H1 (cell line): Measurements from ENCODE around the gene CMTM2.

Experiments used
- ATF3 ChIP-seq: IDR thresholded peaks from 2 replicates; pipeline ENCODE4 v1.6.1; 2011; ENCODE audit warnings: low read depth, mild to moderate bottlenecking, low read length; ENCODE audit not compliant: insufficient read depth
- CHD2 ChIP-seq: IDR thresholded peaks from 2 replicates; pipeline ENCODE4 v1.6.1; 2012; ENCODE audit warnings: low read length, improper control_type of control experiment
- CTCF ChIP-seq, 3 experiments: IDR thresholded peaks; 1 replicate in 2 of 3; 2 replicates in 1 of 3; pipeline versions ENCODE4 v1.5.1 to v1.6.1; 2011; ENCODE audit warnings: low read length in 3 of 3, mild to moderate bottlenecking in 3 of 3, inconsistent platforms in 2 of 3, low read depth in 1 of 3, moderate library complexity in 1 of 3; ENCODE audit not compliant: insufficient read depth in 1 of 3; ENCODE audit errors: control extremely low read depth in 1 of 3
- FOSL1 ChIP-seq: IDR thresholded peaks from 2 replicates; pipeline ENCODE4 v1.6.1; 2011; ENCODE audit warnings: mild to moderate bottlenecking, low read depth, low read length, moderate library complexity; ENCODE audit not compliant: insufficient read depth
- GABPA ChIP-seq: IDR thresholded peaks from 2 replicates; pipeline ENCODE4 v1.6.1; 2011; ENCODE audit warnings: mild to moderate bottlenecking, low read length, moderate library complexity, borderline replicate concordance; ENCODE audit not compliant: insufficient read depth
- JUND ChIP-seq: IDR thresholded peaks from 2 replicates; pipeline ENCODE4 v1.6.1; 2011; ENCODE audit warnings: mild to moderate bottlenecking, improper control_type of control experiment, low read length
- POLR2AphosphoS5 ChIP-seq: IDR thresholded peaks from 2 replicates; pipeline ENCODE4 v1.6.1; 2011; ENCODE audit warnings: low read depth, low read length
- RAD21 ChIP-seq, 2 experiments: IDR thresholded peaks in 1 of 2; conservative IDR thresholded peaks in 1 of 2; 2 replicates each; pipeline ENCODE4 v1.6.1; 2011; ENCODE audit warnings: low read depth in 2 of 2, low read length in 2 of 2, improper control_type of control experiment in 1 of 2, inconsistent platforms in 1 of 2, mild to moderate bottlenecking in 1 of 2, moderate library complexity in 1 of 2
- RFX5 ChIP-seq: IDR thresholded peaks from 2 replicates; pipeline ENCODE4 v1.6.1; 2011; ENCODE audit warnings: low read depth, low read length, improper control_type of control experiment, borderline replicate concordance
- RNF2 ChIP-seq: fragments of 200-900, 300-1000 bp; sonication (generic); IDR thresholded peaks from 2 replicates; pipeline ENCODE4 v1.7.1; 2016; ENCODE audit warnings: borderline replicate concordance, low read depth, mild to moderate bottlenecking, antibody characterized with exemption, low read length; ENCODE audit not compliant: poor library complexity, severe bottlenecking; ENCODE audit errors: missing control alignments
- SIN3A ChIP-seq, 2 experiments: IDR thresholded peaks in 1 of 2; conservative IDR thresholded peaks in 1 of 2; 2 replicates each; pipeline ENCODE4 v1.6.1; 2011 to 2012; ENCODE audit warnings: low read length in 2 of 2, improper control_type of control experiment in 1 of 2, low read depth in 1 of 2, mild to moderate bottlenecking in 1 of 2
- SIX5 ChIP-seq: IDR thresholded peaks from 2 replicates; pipeline ENCODE4 v1.6.1; 2011; ENCODE audit warnings: mild to moderate bottlenecking, low read depth, low read length
- TAF1 ChIP-seq: IDR thresholded peaks from 2 replicates; pipeline ENCODE4 v1.6.1; 2011; ENCODE audit warnings: mild to moderate bottlenecking, low read depth, low read length
- ZNF274 ChIP-seq: IDR thresholded peaks from 2 replicates; pipeline ENCODE4 v1.7.0; 2012; ENCODE audit warnings: low read length, borderline replicate concordance; ENCODE audit errors: extremely low read depth

- TF ChIP-seq TAF1 (no peak), FOSL1 (no peak), CTCF (IDR thresholded peaks at IDR 0.05; ENCODE audit: control extremely low read depth in 1 of 3, insufficient read depth in 1 of 3, low read depth in 1 of 3, low read length in 3 of 3) (no peak), GABPA (no peak), SIN3A (conservative IDR thresholded peaks at IDR 0.05 in 1 of 2, IDR thresholded peaks at IDR 0.05 in 1 of 2; ENCODE audit: low read depth in 1 of 2, low read length in 2 of 2) (0 out of 4 replicates have a peak, but pooled peaks of 1 of the 2 experiments have one; percentile 33), POLR2AphosphoS5 (no peak), ATF3 (no peak), RNF2 (no peak), RAD21 (IDR thresholded peaks at IDR 0.05 in 1 of 2, conservative IDR thresholded peaks at IDR 0.05 in 1 of 2; ENCODE audit: low read depth in 2 of 2, low read length in 2 of 2) (no peak), JUND (no peak), SIX5 (no peak), CHD2 (no peak), ZNF274 (no peak), RFX5 (no peak)
These were observed 26.1 kb downstream of the CMTM2 start for GRCh38 chr16:66605177-66605978.
